GM23338 (cell line): ENCODE measurements around the gene ANKRD22. TPM values are rescaled to one million over a fixed set of nuclear protein-coding genes. Genes with fewer than 3 reads are reported as not detected.
A peak's percentile ranks its signal among the peaks of the same experiment; 100 is the strongest.

ENCODE experiments used
- ATAC-seq: fragments of 200-7000 bp; cut with Tn5 transposase; 3 replicates; pipeline ENCODE4 v1.9.1; 2020
- DNase-seq: peaks from one replicate; pipeline ENCODE4 v3.0.0-alpha.2; 2015; ENCODE audit warnings: low spot score
- H2AFZ ChIP-seq: fragments of 200-600 bp; sonication (generic); 2 replicates; pipeline ENCODE4 v1.8.0; 2016; ENCODE audit warnings: antibody characterized with exemption, mild to moderate bottlenecking, moderate library complexity
- H3F3A ChIP-seq: fragments of 200-600 bp; sonication (generic); replicated peaks from 2 replicates; pipeline ENCODE4 v1.8.0; 2017; ENCODE audit warnings: antibody characterized with exemption, mixed run types, low read depth
- H3K27ac ChIP-seq: fragments of 200-600 bp; sonication (generic); 2 replicates; pipeline ENCODE4 v1.6.1; 2016; ENCODE audit warnings: low read depth
- H3K27me3 ChIP-seq: fragments of 200-600 bp; sonication (generic); 2 replicates; pipeline ENCODE4 v1.8.0; 2016; ENCODE audit warnings: mild to moderate bottlenecking, mixed run types, moderate library complexity; ENCODE audit not compliant: insufficient read depth
- H3K36me3 ChIP-seq: fragments of 200-600 bp; sonication (generic); 2 replicates; pipeline ENCODE4 v1.8.0; 2016; ENCODE audit warnings: mild to moderate bottlenecking; ENCODE audit not compliant: insufficient read depth
- H3K4me1 ChIP-seq: fragments of 200-600 bp; sonication (generic); 2 replicates; pipeline ENCODE4 v1.8.0; 2016; ENCODE audit warnings: mild to moderate bottlenecking, moderate library complexity; ENCODE audit not compliant: insufficient read depth
- H3K4me2 ChIP-seq: fragments of 200-600 bp; sonication (generic); 2 replicates; pipeline ENCODE4 v1.7.1; 2017; ENCODE audit warnings: mixed run types
- H3K4me3 ChIP-seq: fragments of 200-600 bp; sonication (generic); 2 replicates; pipeline ENCODE4 v1.6.1; 2016; ENCODE audit warnings: mixed run types
- H3K79me2 ChIP-seq: fragments of 200-600 bp; sonication (generic); replicated peaks from 2 replicates; pipeline ENCODE4 v1.8.0; 2017; ENCODE audit warnings: mild to moderate bottlenecking; ENCODE audit not compliant: insufficient read depth
- H3K9me2 ChIP-seq: fragments of 200-600 bp; sonication (generic); 2 replicates; pipeline ENCODE4 v1.8.0; 2017; ENCODE audit not compliant: insufficient read depth
- H4K20me1 ChIP-seq: fragments of 200-600 bp; sonication (generic); replicated peaks from 2 replicates; pipeline ENCODE4 v1.8.0; 2017; ENCODE audit warnings: mild to moderate bottlenecking; ENCODE audit not compliant: insufficient read depth
- H3K27ac Mint-ChIP-seq: 2 replicates; pipeline ENCODE4 v1.8.0; 2020; ENCODE audit warnings: inconsistent platforms, mild to moderate bottlenecking, moderate library complexity, mixed read lengths
- H3K27me3 Mint-ChIP-seq: 3 replicates; pipeline ENCODE4 v1.8.0; 2022; ENCODE audit warnings: low read depth, mild to moderate bottlenecking, moderate library complexity, mixed read lengths, inconsistent platforms; ENCODE audit not compliant: insufficient read depth, poor library complexity
- H3K36me3 Mint-ChIP-seq: 3 replicates; pipeline ENCODE4 v1.8.0; 2021; ENCODE audit warnings: low read depth, mild to moderate bottlenecking, inconsistent platforms, moderate library complexity, mixed read lengths
- H3K4me1 Mint-ChIP-seq: 3 replicates; pipeline ENCODE4 v1.8.0; 2020; ENCODE audit warnings: mild to moderate bottlenecking, inconsistent platforms, mixed read lengths
- H3K4me3 Mint-ChIP-seq: 3 replicates; pipeline ENCODE4 v1.8.0; 2021; ENCODE audit warnings: moderate library complexity, mild to moderate bottlenecking, inconsistent platforms, mixed read lengths
- H3K9me3 Mint-ChIP-seq: 3 replicates; pipeline ENCODE4 v1.8.0; 2020; ENCODE audit warnings: moderate library complexity, mild to moderate bottlenecking, inconsistent platforms, mixed read lengths
- CTCF ChIP-seq, 2 experiments: fragments of 200-600 bp in 1 of 2; sonication (generic) in 1 of 2; conservative IDR thresholded peaks; 2 replicates each; pipeline versions ENCODE4 v1.5.1 to v1.6.1; 2016 to 2017; ENCODE audit warnings: antibody characterized with exemption in 2 of 2, low read depth in 2 of 2, mild to moderate bottlenecking in 2 of 2, moderate library complexity in 1 of 2
- ETS1 ChIP-seq: IDR thresholded peaks from 2 replicates; pipeline ENCODE4 v1.6.1; 2016; ENCODE audit warnings: antibody characterized with exemption
- EZH2 ChIP-seq: fragments of 200-600 bp; sonication (generic); IDR thresholded peaks from one replicate; pipeline ENCODE4 v1.8.0; 2017; ENCODE audit warnings: antibody characterized with exemption, mild to moderate bottlenecking, low read depth; ENCODE audit not compliant: unreplicated experiment
- JUNB ChIP-seq: IDR thresholded peaks from one replicate; pipeline ENCODE4 v1.6.1; 2016; ENCODE audit warnings: antibody characterized with exemption; ENCODE audit not compliant: unreplicated experiment
- NANOG ChIP-seq: IDR thresholded peaks from 2 replicates; pipeline ENCODE4 v1.6.1; 2016; ENCODE audit warnings: antibody characterized with exemption, borderline replicate concordance
- POLR2AphosphoS5 ChIP-seq: IDR thresholded peaks from 2 replicates; pipeline ENCODE4 v1.6.1; 2016; ENCODE audit warnings: antibody characterized with exemption, low read depth
- REST ChIP-seq: IDR thresholded peaks from one replicate; pipeline ENCODE4 v1.6.1; 2018; ENCODE audit warnings: antibody characterized with exemption; ENCODE audit not compliant: unreplicated experiment
- STAT1 ChIP-seq: IDR thresholded peaks from one replicate; pipeline ENCODE4 v1.6.1; 2016; ENCODE audit warnings: antibody characterized with exemption; ENCODE audit not compliant: unreplicated experiment
- ZNF114 ChIP-seq: fragments of 250-450 bp; sonication (Bioruptor Pico); IDR thresholded peaks from 2 replicates; pipeline ENCODE4 v1.5.0; 2020; ENCODE audit warnings: mild to moderate bottlenecking, moderate library complexity
- ZNF331 ChIP-seq: fragments of 250-450 bp; sonication (Bioruptor Pico); IDR thresholded peaks from 2 replicates; pipeline ENCODE4 v1.5.0; 2020; ENCODE audit warnings: low read depth, mild to moderate bottlenecking, moderate library complexity
- polyA plus RNA-seq: library from polyadenylated mRNA; unstranded; fragments of >200 nt; fragmentation: Nextera tagmentation; extraction: Ambion mirVana; gene quantifications from 2 replicates; pipeline ENCODE4 v1.2.1, GENCODE V29; 2016
- total RNA-seq: library from RNA; depleted of rRNA; stranded (reverse); fragments of >200 nt; shearing (Covaris generic); gene quantifications from 2 replicates; pipeline ENCODE4 v1.2.3, GENCODE V29; 2014

The ANKRD22 gene
- total and polyA plus RNA-seq, 2 experiments from 2014 or later, result not detected

- no peak for TF ChIP-seq NANOG
- TF ChIP-seq REST, result no peak
Measured at GRCh38 chr10:88805361-88805760, 46.3 kb downstream of the ANKRD22 start (continued).

- H3K27ac ChIP-seq, result no peak overlapping the region
- H4K20me1 ChIP-seq, result no peaks in the 10 kb centered on the region
- no peaks in the 10 kb centered on the region for H3K9me2 ChIP-seq
- no peaks in the 10 kb centered on the region for H3K36me3 Mint-ChIP-seq
- H3K4me2 ChIP-seq, result no peak overlapping the region
- ATAC-seq (peak; percentile 98), DNase-seq (peak; percentile 68)
- H3K4me1 Mint-ChIP-seq, result peaks cover 9% of the 10 kb centered on the region; the same call in 2 of the 3 replicates
- TF ChIP-seq ZNF114 (CRISPR knock-in tag) (no peak), JUNB (no peak), POLR2AphosphoS5 (no peak), REST (no peak), ZNF331 (CRISPR knock-in tag) (no peak), EZH2 (no peak), ETS1 (no peak), STAT1 (no peak), CTCF (conservative IDR thresholded peaks at IDR 0.05; ENCODE audit: low read depth in 2 of 2) (no peak)
- no peak overlapping the region for H3K27ac Mint-ChIP-seq
- H3K9me3 Mint-ChIP-seq, result no peaks in the 10 kb centered on the region
- H3K4me3 Mint-ChIP-seq, result no peak overlapping the region
- no peak overlapping the region for H3K4me3 ChIP-seq
- H3K79me2 ChIP-seq, result no peaks in the 10 kb centered on the region
- no peaks in the 10 kb centered on the region for H3K27me3 Mint-ChIP-seq
- H3K36me3 ChIP-seq, result no peaks in the 10 kb centered on the region
- no peak overlapping the region for H2AFZ ChIP-seq
- no peaks in the 10 kb centered on the region for H3F3A ChIP-seq
- H3K27me3 ChIP-seq, result no peaks in the 10 kb centered on the region
- H3K4me1 ChIP-seq, result no peaks in the 10 kb centered on the region
Measured at GRCh38 chr10:88804083-88804812, 47.4 kb downstream of the ANKRD22 start.
